Upper lobe of right lung (tissue), 1 donor: ENCODE measurements around the gene MYO1E. TPM values are rescaled to one million over a fixed set of nuclear protein-coding genes. Genes with fewer than 3 reads are reported as not detected.

Experiments
- ATAC-seq: fragments of 200-7000 bp; cut with Tn5 transposase; one replicate; pipeline ENCODE4 v1.9.1; 2020; ENCODE audit warnings: mild to moderate bottlenecking, moderate library complexity
- DNase-seq: peaks from one replicate; pipeline ENCODE4 v3.0.0-alpha.2; 2020
- H3K27ac ChIP-seq: fragments of 200-600 bp; one replicate; pipeline ENCODE4 v1.8.0; 2022
- H3K27me3 ChIP-seq: fragments of 200-600 bp; one replicate; pipeline ENCODE4 v1.8.0; 2022; ENCODE audit warnings: mild to moderate bottlenecking
- H3K36me3 ChIP-seq: fragments of 200-600 bp; one replicate; pipeline ENCODE4 v1.8.0; 2022
- H3K4me1 ChIP-seq: fragments of 200-600 bp; one replicate; pipeline ENCODE4 v1.8.0; 2022
- H3K4me3 ChIP-seq: fragments of 200-600 bp; one replicate; pipeline ENCODE4 v1.8.0; 2022; ENCODE audit warnings: mild to moderate bottlenecking
- H3K9me3 ChIP-seq: fragments of 200-600 bp; one replicate; pipeline ENCODE4 v1.8.0; 2022
- CTCF ChIP-seq: fragments of 200-600 bp; IDR thresholded peaks from one replicate; pipeline ENCODE4 v1.8.0; 2022; ENCODE audit warnings: antibody characterized with exemption
- intact Hi-C: fragments of 100-400 bp; cut with DNase I; formaldehyde crosslinking; loops from one replicate; pipeline ENCODE4 v1.11.0; 2022
- total RNA-seq: library from RNA; stranded (reverse); fragmentation: NEBNext Ultra II Directional; extraction: Animal tissue kit (Norgen Biotek cat#: 25700); gene quantifications from one replicate; pipeline ENCODE4 v1.2.1, GENCODE V29; 2021
- donor health status: DM: no; HTN: yes; CAD: no; lungs with severe emphysema.

Gene MYO1E
- total RNA-seq, 1 donor from 2014 or later = 98.4 TPM

GRCh38 chr15:59143281-59143680 is 229.4 kb downstream of the MYO1E start:
- peaks cover 11% of the 10 kb centered on the region for H3K4me1 ChIP-seq
- no peak overlapping the region for H3K4me3 ChIP-seq
- H3K9me3 ChIP-seq = no peaks in the 10 kb centered on the region
- H3K36me3 ChIP-seq = peaks cover 14% of the 10 kb centered on the region
- no peak for DNase-seq
- intact Hi-C loops = no loop called here
- ATAC-seq = no peak
- no peaks in the 10 kb centered on the region for H3K27me3 ChIP-seq
- no peak for TF ChIP-seq CTCF
- no peak overlapping the region for H3K27ac ChIP-seq

- H3K4me3 ChIP-seq = no peak overlapping the region
- H3K9me3 ChIP-seq = no peaks in the 10 kb centered on the region
- no peak overlapping the region for H3K27ac ChIP-seq
- peaks cover 31% of the 10 kb centered on the region for H3K36me3 ChIP-seq
- DNase-seq (no peak), ATAC-seq (peak; percentile 78)
- intact Hi-C loops = no loop called here
- peaks cover 11% of the 10 kb centered on the region for H3K4me1 ChIP-seq
- TF ChIP-seq CTCF = no peak
- no peaks in the 10 kb centered on the region for H3K27me3 ChIP-seq
These were observed 232.0 kb downstream of the MYO1E start for GRCh38 chr15:59140422-59141226.

GRCh38 chr15:59138243-59138642 is 234.4 kb downstream of the MYO1E start:
- Histone ChIP-seq H3K36me3 (peaks cover 38% of the 10 kb centered on the region), H3K4me3 (no peak overlapping the region)

GRCh38 chr15:59137566-59137965 is 235.1 kb downstream of the MYO1E start:
- H3K27me3 ChIP-seq = no peaks in the 10 kb centered on the region
- peaks cover 38% of the 10 kb centered on the region for H3K36me3 ChIP-seq
- no peak overlapping the region for H3K4me3 ChIP-seq
- no peaks in the 10 kb centered on the region for H3K9me3 ChIP-seq
- H3K4me1 ChIP-seq = peaks cover 11% of the 10 kb centered on the region
- no peak for ATAC-seq
- no peak overlapping the region for H3K27ac ChIP-seq
- intact Hi-C loops = no loop called here
- no peak for TF ChIP-seq CTCF
- DNase-seq = no peak

More at GRCh38 chr15:59138243-59138642, 234.4 kb downstream of the MYO1E start:
- peak; percentile 47 for TF ChIP-seq CTCF
- Histone ChIP-seq H3K4me1 (peaks cover 11% of the 10 kb centered on the region), H3K27ac (no peak overlapping the region), H3K9me3 (no peaks in the 10 kb centered on the region), H3K27me3 (no peaks in the 10 kb centered on the region)
- intact Hi-C loops = no loop called here
- ATAC-seq (peak; percentile 64), DNase-seq (peak; percentile 74)

- intact Hi-C loops = no loop called here
- H3K4me1 ChIP-seq = no peaks in the 10 kb centered on the region
These were observed 238.7 kb downstream of the MYO1E start for GRCh38 chr15:59133929-59134427.

More at GRCh38 chr15:59133929-59134427, 238.7 kb downstream of the MYO1E start:
- H3K36me3 ChIP-seq = peaks cover 38% of the 10 kb centered on the region
- H3K27ac ChIP-seq = no peak overlapping the region
- DNase-seq (no peak), ATAC-seq (no peak)
- H3K27me3 ChIP-seq = no peaks in the 10 kb centered on the region
- no peaks in the 10 kb centered on the region for H3K9me3 ChIP-seq
- no peak for TF ChIP-seq CTCF
- H3K4me3 ChIP-seq = no peak overlapping the region
